HEK293 (cell line): ENCODE measurements around the gene KLF16.

Experiments
- RBAK ChIP-seq: fragments of 450-650 bp; formaldehyde crosslinking; IDR thresholded peaks from 2 replicates; pipeline ENCODE4 v1.5.1; 2016; ENCODE audit warnings: missing biosample characterization, missing genetic modification characterization
- ZBTB17 ChIP-seq: fragments of 450-650 bp; formaldehyde crosslinking; IDR thresholded peaks from 2 replicates; pipeline ENCODE4 v1.5.1; 2016; ENCODE audit warnings: missing biosample characterization, missing genetic modification characterization
- ZNF114 ChIP-seq: fragments of 450-650 bp; formaldehyde crosslinking; IDR thresholded peaks from 2 replicates; pipeline ENCODE4 v1.5.0; 2017; ENCODE audit warnings: missing biosample characterization, missing genetic modification characterization
- ZNF133 ChIP-seq: fragments of 450-650 bp; formaldehyde crosslinking; IDR thresholded peaks from 2 replicates; pipeline ENCODE4 v1.5.1; 2016; ENCODE audit warnings: missing biosample characterization, missing genetic modification characterization
- ZNF157 ChIP-seq: fragments of 450-650 bp; formaldehyde crosslinking; IDR thresholded peaks from 2 replicates; pipeline ENCODE4 v1.5.1; 2016; ENCODE audit warnings: missing biosample characterization, missing genetic modification characterization
- ZNF175 ChIP-seq: fragments of 450-650 bp; formaldehyde crosslinking; IDR thresholded peaks from 2 replicates; pipeline ENCODE4 v1.5.1; 2016; ENCODE audit warnings: missing biosample characterization, missing genetic modification characterization
- ZNF24 ChIP-seq: fragments of 450-650 bp; formaldehyde crosslinking; IDR thresholded peaks from 2 replicates; pipeline ENCODE4 v1.5.1; 2016; ENCODE audit warnings: missing biosample characterization, missing genetic modification characterization
- ZNF549 ChIP-seq: fragments of 450-650 bp; IDR thresholded peaks from 2 replicates; pipeline ENCODE4 v1.5.1; 2018; ENCODE audit warnings: missing biosample characterization, missing genetic modification characterization, mild to moderate bottlenecking, inconsistent platforms, moderate library complexity
- ZNF621 ChIP-seq: fragments of 450-650 bp; formaldehyde crosslinking; IDR thresholded peaks from 2 replicates; pipeline ENCODE4 v1.5.1; 2017; ENCODE audit warnings: missing biosample characterization, missing genetic modification characterization
- ZSCAN4 ChIP-seq: fragments of 450-650 bp; formaldehyde crosslinking; IDR thresholded peaks from 2 replicates; pipeline ENCODE4 v1.5.1; 2017; ENCODE audit warnings: missing biosample characterization, missing genetic modification characterization
- ZXDB ChIP-seq: fragments of 450-650 bp; formaldehyde crosslinking; IDR thresholded peaks from 2 replicates; pipeline ENCODE4 v1.5.1; 2016; ENCODE audit warnings: missing biosample characterization, missing genetic modification characterization
- TF ChIP-seq, protein P1 (sequence below): fragments of 450-650 bp; formaldehyde crosslinking; IDR thresholded peaks from 2 replicates; pipeline ENCODE4 v1.5.1; 2016; ENCODE audit warnings: missing biosample characterization, missing genetic modification characterization
- TF ChIP-seq, protein P2 (sequence below): sonication (generic); formaldehyde crosslinking; IDR thresholded peaks from 2 replicates; pipeline ENCODE4 v1.8.1; 2022; ENCODE audit warnings: mild to moderate bottlenecking, moderate library complexity, missing genetic modification reagents
- TF ChIP-seq, protein P3 (sequence below): fragments of 450-650 bp; formaldehyde crosslinking; IDR thresholded peaks from 2 replicates; pipeline ENCODE4 v1.5.1; 2016; ENCODE audit warnings: missing biosample characterization, missing genetic modification characterization

DNA sequence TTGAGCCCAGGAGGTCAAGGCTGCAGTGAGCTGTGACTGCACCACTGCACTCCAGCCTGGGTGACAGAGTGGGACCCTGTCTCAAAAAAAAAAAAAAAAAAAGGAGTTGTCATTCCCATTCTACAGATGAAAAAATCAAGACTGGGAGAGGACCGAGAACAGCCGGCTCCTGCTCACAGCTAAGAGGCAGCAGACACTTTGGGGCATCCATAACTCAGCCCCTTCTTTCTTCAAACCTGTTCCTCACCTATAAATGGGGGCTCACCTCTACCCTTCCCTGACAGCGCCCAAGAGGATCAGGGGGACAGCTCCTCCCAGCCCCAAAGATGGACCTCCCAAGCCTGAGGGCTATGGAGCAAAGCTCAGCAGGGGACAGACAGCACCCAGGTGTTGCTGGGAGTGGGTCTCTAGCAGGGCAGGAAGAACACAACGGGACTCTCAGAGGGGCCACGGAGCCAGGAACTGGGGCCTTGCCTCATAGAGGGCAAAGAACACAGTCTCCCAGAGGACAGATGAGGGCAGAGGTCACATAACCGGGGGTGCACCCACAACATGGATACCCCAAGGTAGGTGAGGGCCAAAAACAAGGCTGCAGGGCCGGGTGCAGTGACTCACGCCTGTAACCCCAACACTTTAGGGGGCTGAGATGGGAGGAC lies 3.4 kb upstream of the KLF16 start:
- TF ChIP-seq, protein P1, sequence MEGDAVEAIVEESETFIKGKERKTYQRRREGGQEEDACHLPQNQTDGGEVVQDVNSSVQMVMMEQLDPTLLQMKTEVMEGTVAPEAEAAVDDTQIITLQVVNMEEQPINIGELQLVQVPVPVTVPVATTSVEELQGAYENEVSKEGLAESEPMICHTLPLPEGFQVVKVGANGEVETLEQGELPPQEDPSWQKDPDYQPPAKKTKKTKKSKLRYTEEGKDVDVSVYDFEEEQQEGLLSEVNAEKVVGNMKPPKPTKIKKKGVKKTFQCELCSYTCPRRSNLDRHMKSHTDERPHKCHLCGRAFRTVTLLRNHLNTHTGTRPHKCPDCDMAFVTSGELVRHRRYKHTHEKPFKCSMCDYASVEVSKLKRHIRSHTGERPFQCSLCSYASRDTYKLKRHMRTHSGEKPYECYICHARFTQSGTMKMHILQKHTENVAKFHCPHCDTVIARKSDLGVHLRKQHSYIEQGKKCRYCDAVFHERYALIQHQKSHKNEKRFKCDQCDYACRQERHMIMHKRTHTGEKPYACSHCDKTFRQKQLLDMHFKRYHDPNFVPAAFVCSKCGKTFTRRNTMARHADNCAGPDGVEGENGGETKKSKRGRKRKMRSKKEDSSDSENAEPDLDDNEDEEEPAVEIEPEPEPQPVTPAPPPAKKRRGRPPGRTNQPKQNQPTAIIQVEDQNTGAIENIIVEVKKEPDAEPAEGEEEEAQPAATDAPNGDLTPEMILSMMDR, result no peak
- TF ChIP-seq ZNF24 (tag by site-specific recombination) (no peak), RBAK (no peak), ZSCAN4 (tag by site-specific recombination) (no peak), ZNF621 (no peak), ZNF157 (no peak), ZXDB (tag by site-specific recombination) (no peak), ZNF549 (tag by site-specific recombination) (no peak), ZNF133 (tag by site-specific recombination) (no peak), ZNF175 (tag by site-specific recombination) (no peak), ZBTB17 (no peak), ZNF114 (no peak)
- TF ChIP-seq, protein P2, sequence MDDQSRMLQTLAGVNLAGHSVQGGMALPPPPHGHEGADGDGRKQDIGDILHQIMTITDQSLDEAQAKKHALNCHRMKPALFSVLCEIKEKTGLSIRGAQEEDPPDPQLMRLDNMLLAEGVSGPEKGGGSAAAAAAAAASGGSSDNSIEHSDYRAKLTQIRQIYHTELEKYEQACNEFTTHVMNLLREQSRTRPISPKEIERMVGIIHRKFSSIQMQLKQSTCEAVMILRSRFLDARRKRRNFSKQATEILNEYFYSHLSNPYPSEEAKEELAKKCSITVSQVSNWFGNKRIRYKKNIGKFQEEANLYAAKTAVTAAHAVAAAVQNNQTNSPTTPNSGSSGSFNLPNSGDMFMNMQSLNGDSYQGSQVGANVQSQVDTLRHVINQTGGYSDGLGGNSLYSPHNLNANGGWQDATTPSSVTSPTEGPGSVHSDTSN (CRISPR knock-in tag), result no peak
- TF ChIP-seq, protein P3, sequence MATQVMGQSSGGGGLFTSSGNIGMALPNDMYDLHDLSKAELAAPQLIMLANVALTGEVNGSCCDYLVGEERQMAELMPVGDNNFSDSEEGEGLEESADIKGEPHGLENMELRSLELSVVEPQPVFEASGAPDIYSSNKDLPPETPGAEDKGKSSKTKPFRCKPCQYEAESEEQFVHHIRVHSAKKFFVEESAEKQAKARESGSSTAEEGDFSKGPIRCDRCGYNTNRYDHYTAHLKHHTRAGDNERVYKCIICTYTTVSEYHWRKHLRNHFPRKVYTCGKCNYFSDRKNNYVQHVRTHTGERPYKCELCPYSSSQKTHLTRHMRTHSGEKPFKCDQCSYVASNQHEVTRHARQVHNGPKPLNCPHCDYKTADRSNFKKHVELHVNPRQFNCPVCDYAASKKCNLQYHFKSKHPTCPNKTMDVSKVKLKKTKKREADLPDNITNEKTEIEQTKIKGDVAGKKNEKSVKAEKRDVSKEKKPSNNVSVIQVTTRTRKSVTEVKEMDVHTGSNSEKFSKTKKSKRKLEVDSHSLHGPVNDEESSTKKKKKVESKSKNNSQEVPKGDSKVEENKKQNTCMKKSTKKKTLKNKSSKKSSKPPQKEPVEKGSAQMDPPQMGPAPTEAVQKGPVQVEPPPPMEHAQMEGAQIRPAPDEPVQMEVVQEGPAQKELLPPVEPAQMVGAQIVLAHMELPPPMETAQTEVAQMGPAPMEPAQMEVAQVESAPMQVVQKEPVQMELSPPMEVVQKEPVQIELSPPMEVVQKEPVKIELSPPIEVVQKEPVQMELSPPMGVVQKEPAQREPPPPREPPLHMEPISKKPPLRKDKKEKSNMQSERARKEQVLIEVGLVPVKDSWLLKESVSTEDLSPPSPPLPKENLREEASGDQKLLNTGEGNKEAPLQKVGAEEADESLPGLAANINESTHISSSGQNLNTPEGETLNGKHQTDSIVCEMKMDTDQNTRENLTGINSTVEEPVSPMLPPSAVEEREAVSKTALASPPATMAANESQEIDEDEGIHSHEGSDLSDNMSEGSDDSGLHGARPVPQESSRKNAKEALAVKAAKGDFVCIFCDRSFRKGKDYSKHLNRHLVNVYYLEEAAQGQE (tag by site-specific recombination), result no peak
